Cardiac fibroblast (primary cell): ENCODE data around the gene SLC5A12.

Experiments used
- DNase-seq, 2 donors: peaks; one replicate each; pipeline versions ENCODE4 v3.0.0 to v3.0.0-alpha.2; 2010; ENCODE audit warnings: low read depth in 2 of 2
- H3K4me3 ChIP-seq, 2 donors: replicated peaks in 1 of 2; 1 replicate in 1 of 2; 2 replicates in 1 of 2; pipeline ENCODE4 v1.5.1; 2011; ENCODE audit warnings: low read depth in 2 of 2, low read length in 2 of 2, mild to moderate bottlenecking in 2 of 2, moderate library complexity in 1 of 2
- TF ChIP-seq, protein P1 (sequence below): IDR thresholded peaks from one replicate; pipeline ENCODE4 v1.5.1; 2011; ENCODE audit warnings: low read depth, mild to moderate bottlenecking, low read length, inconsistent platforms

Gene SLC5A12

DNA sequence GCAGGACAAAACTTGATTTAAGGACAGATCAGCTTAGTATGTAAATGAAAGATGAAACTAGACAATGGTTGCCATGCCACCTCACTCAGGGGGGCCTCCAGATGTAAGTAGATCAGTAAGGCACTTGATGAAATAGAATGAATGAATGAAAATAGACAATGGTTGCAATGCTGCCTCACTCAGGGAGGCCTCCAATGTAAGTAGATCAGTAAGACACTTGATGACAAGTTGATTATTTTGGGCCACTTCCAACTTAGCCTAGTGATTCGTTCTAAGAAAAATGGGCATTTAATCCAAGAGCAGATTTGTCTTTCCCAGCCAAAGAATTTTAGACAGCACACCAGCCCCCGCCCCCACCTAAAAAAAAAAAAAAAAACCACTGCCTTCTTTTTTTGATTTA, 19.2 kb upstream of the SLC5A12 start:
- H3K4me3 ChIP-seq = no peak overlapping the region
- peak; percentile 38 to 83 for DNase-seq
- TF ChIP-seq, protein P1, sequence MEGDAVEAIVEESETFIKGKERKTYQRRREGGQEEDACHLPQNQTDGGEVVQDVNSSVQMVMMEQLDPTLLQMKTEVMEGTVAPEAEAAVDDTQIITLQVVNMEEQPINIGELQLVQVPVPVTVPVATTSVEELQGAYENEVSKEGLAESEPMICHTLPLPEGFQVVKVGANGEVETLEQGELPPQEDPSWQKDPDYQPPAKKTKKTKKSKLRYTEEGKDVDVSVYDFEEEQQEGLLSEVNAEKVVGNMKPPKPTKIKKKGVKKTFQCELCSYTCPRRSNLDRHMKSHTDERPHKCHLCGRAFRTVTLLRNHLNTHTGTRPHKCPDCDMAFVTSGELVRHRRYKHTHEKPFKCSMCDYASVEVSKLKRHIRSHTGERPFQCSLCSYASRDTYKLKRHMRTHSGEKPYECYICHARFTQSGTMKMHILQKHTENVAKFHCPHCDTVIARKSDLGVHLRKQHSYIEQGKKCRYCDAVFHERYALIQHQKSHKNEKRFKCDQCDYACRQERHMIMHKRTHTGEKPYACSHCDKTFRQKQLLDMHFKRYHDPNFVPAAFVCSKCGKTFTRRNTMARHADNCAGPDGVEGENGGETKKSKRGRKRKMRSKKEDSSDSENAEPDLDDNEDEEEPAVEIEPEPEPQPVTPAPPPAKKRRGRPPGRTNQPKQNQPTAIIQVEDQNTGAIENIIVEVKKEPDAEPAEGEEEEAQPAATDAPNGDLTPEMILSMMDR = no peak

DNA sequence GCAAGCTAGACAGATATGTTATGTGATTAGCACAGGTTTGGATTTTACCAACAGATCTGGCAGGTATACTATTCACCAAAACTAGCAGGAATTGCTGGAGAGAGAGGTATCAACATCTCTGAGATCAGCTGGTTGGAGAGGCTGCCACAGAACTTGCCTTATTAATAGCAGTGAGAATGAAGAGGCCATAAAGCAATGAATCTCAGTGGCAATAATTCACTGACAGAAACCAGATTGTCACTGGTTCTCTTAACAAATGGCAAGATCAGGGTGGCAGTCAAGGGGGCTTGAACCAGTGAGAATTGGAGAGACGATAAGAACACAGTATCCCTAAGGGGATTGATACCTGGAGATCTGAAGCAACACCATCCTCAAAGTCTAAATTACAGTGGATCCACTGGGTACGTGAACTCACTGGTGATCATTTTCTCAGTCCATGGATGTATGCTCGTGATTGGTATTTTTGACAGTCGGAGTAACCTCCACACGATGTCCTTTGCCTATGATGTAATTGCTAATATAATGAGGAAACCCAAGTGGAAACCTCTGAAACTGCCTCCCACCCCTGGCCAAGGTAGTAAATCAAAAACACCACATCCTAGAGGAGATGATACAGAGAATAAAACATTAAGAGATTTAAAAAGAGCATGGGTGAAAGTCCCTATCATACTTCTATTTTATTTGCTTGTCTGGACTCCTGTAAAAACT, 17.7 kb upstream of the SLC5A12 start:
- no peak for DNase-seq
- TF ChIP-seq, protein P1 = no peak
- H3K4me3 ChIP-seq = no peak overlapping the region

DNA sequence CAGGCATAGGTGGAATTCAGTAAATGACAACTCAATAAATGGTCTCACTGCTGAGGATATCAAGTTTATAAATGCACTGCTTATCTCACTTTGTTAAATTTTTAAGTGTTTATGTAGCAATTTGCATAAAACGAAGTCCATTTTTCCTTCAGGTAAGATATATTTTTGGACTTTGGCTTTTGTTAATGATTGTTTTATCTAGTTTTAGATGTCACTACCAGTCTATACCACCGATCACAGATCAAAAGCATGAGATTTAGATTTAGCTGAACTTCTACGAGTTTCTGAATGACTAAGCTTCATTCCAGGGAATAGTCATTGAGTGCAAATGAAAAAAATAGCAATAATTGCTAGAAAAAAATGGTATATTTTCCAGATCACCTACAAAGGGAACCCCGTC, 12.8 kb upstream of the SLC5A12 start:
- no peak for DNase-seq
- no peak overlapping the region for H3K4me3 ChIP-seq
- TF ChIP-seq, protein P1 = no peak

DNA sequence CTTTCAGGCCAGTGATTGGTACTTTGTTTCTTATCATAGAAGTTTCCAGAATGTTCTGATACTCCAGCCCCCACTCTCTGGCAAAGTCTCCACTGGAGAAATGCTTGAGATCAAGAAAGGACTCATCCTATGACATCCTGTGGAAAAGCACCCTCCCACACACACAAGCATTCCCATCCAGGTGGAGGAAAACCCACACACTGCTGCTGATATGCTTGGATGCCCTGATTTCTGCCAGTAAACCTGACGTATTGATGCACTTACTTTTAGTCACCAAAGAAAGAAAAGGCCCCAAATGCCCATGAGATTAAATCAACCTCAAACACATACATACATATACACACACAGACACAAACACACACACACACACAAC, 9.2 kb upstream of the SLC5A12 start:
- TF ChIP-seq, protein P1 = no peak
- H3K4me3 ChIP-seq = no peak overlapping the region
- no peak for DNase-seq

DNA sequence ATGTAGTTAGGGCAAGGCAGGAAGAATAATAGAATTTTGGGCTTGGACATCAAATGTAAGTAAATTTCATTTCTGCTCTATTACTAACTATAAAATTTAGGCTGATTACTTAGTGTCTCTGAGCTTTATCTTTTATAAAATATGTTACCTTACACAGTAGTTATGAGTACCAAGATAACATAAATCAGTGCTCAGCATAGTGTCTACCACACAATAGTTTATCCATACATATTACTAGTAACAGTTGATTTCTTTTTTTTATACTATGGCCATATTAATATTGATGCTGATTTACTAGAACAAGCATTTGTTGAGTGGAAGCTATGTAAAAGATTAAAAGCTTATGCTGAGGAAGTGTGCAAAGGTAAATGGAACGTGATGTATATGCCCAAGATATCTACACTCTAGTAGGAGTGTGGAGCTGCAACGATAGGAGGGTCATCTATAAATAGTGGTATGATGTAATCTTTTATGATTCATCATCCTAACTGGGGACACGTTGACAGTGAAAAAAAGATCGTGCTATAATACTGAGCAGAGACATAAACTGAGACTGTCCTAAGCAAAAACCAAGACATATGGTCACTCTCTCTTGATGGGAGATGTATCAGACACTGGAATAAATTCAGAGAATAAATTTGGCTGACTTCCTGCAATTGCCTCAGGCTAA, 8.7 kb upstream of the SLC5A12 start:
- no peak overlapping the region for H3K4me3 ChIP-seq
- DNase-seq = peak; percentile 10 to 45
- TF ChIP-seq, protein P1 = no peak

DNA sequence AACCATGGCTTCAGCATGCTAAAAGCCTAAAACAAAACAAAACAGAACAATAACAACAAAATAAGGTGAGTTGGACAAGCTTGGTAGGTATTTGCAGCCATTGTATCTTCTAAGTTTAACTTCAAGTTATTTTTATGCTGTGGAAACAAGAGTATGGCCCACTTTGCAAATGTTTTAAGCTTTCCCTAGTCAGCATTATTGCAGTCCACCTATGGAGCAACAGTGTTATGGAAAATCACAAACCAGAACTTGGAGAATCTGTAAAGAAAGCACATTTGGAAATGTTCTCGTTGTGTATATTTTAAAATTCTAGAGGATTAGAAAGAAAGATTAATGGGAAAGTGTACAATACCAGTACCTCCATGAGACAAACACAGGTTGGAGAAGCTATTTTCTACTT, 7.4 kb upstream of the SLC5A12 start:
- H3K4me3 ChIP-seq = no peak overlapping the region
- no peak for DNase-seq
- TF ChIP-seq, protein P1 = no peak
